Panc1 (cell line): ENCODE measurements around the gene DYRK3. TPM values are rescaled to one million over a fixed set of nuclear protein-coding genes. Genes with fewer than 3 reads are reported as not detected.
"Not testable (repeated sequence)": the region's sequence is repeated elsewhere in the genome, so short reads cannot be mapped to it uniquely, and the experiment has no call there.

ENCODE experiments used
- ATAC-seq: fragments of 200-7000 bp; cut with Tn5 transposase; 2 replicates; pipeline ENCODE4 v1.9.1; 2020; ENCODE audit warnings: mild to moderate bottlenecking, moderate library complexity
- BruUV-seq: library from RNA; stranded (reverse); fragments of 400-500 nt; replicated peaks from 2 replicates; lab custom pipeline; 2021; lab: Mats Ljungman, UMichigan
- CTCF ChIA-PET: fragments of 300-600 bp; sonication (Branson Sonifier 250); formaldehyde crosslinking; loops from one replicate; lab custom pipeline; 2022; ENCODE audit warnings: antibody characterized with exemption; lab: Charles Lee
- POLR2A ChIA-PET: fragments of 300-600 bp; sonication (Branson Sonifier 250); formaldehyde crosslinking; loops from one replicate; lab custom pipeline; 2022; ENCODE audit warnings: antibody characterized with exemption; lab: Charles Lee
- DNase-seq: peaks from one replicate; pipeline ENCODE4 v3.0.0-alpha.2; 2010; ENCODE audit warnings: low read depth, low spot score
- H3K27ac ChIP-seq: 2 replicates; pipeline ENCODE4 v1.5.1; 2011; ENCODE audit warnings: mild to moderate bottlenecking, low read length, inconsistent platforms
- H3K27me3 ChIP-seq: fragments of 200-500 bp; sonication (Bioruptor generic); 2 replicates; pipeline ENCODE4 v1.6.0; 2014; ENCODE audit warnings: low read length, inconsistent platforms; ENCODE audit not compliant: control insufficient read depth, insufficient read depth
- H3K36me3 ChIP-seq: fragments of 200-500 bp; sonication (Bioruptor generic); 2 replicates; pipeline ENCODE4 v1.5.1; 2014; ENCODE audit warnings: inconsistent platforms, mild to moderate bottlenecking, low read length, moderate library complexity; ENCODE audit not compliant: control insufficient read depth, insufficient read depth
- H3K4me1 ChIP-seq: 2 replicates; pipeline ENCODE4 v1.5.1; 2011; ENCODE audit warnings: inconsistent platforms, mild to moderate bottlenecking, low read length, moderate library complexity; ENCODE audit not compliant: control insufficient read depth, insufficient read depth
- H3K4me3 ChIP-seq, 2 experiments: 2 replicates each; pipeline ENCODE4 v1.5.1; 2011 to 2012; ENCODE audit warnings: low read depth in 2 of 2, low read length in 2 of 2, mild to moderate bottlenecking in 2 of 2, inconsistent platforms in 1 of 2, moderate library complexity in 1 of 2
- H3K9me3 ChIP-seq: fragments of 200-500 bp; sonication (Bioruptor generic); 2 replicates; pipeline ENCODE4 v1.5.1; 2014; ENCODE audit warnings: low read depth, mild to moderate bottlenecking, inconsistent platforms, low read length, moderate library complexity; ENCODE audit not compliant: control insufficient read depth, insufficient read depth
- CTCF ChIP-seq: fragments of 450-650 bp; IDR thresholded peaks from 2 replicates; pipeline ENCODE4 v1.5.1; 2017; ENCODE audit warnings: mild to moderate bottlenecking
- POLR2AphosphoS5 ChIP-seq: IDR thresholded peaks from 2 replicates; pipeline ENCODE4 v1.6.1; 2012; ENCODE audit warnings: mild to moderate bottlenecking, low read depth, low read length, moderate library complexity
- REST ChIP-seq, 2 experiments: IDR thresholded peaks; 2 replicates each; pipeline ENCODE4 v1.6.1; 2011 to 2012; ENCODE audit warnings: low read depth in 2 of 2, control low read depth in 1 of 2, low read length in 1 of 2, mild to moderate bottlenecking in 1 of 2, moderate library complexity in 1 of 2; ENCODE audit not compliant: insufficient read depth in 1 of 2
- SIN3A ChIP-seq: IDR thresholded peaks from 2 replicates; pipeline ENCODE4 v1.6.1; 2012; ENCODE audit warnings: low read depth, mild to moderate bottlenecking, low read length, moderate library complexity, borderline replicate concordance; ENCODE audit not compliant: insufficient read depth
- TCF7L2 ChIP-seq: IDR thresholded peaks from 2 replicates; pipeline ENCODE4 v1.6.1; 2011; ENCODE audit warnings: mild to moderate bottlenecking, low read depth, low read length, inconsistent platforms
- in situ Hi-C: cut with HindIII; loops from 2 replicates; pipeline ENCODE4 v1.10.0; 2016; ENCODE audit warnings: low sequenced_read_pairs, low pct_unique_long_range_greater_than_20kb
- intact Hi-C: fragments of 100-400 bp; cut with micrococcal nuclease; formaldehyde crosslinking; loops from one replicate; pipeline ENCODE4 v1.10.0; 2022; ENCODE audit not compliant: unreplicated experiment
- total RNA-seq: library from RNA; stranded (reverse); gene quantifications from one replicate; pipeline ENCODE4 v1.2.1, GENCODE V29; 2021; ENCODE audit not compliant: unreplicated experiment

The DYRK3 gene
- total RNA-seq, 1 experiment from 2014 or later: 12.0 TPM

- CTCF ChIA-PET: interaction anchor here (0.6 to 1.2 kb wide), 11 partner anchors 10 to 358 kb away, joined by 3 to 12 read pairs (median 5); partner anchors contain the start of gene FCAMR
- Histone ChIP-seq H3K4me1 (0 out of 2 replicates have a peak, but pooled peaks cover 5% of the 10 kb centered on the region), H3K27me3 (no peaks in the 10 kb centered on the region; the same call in 1 of the 2 replicates), H3K27ac (peak within 1 kb of the TSS; percentile 95), H3K9me3 (no peaks in the 10 kb centered on the region), H3K4me3 (peak within 1 kb of the TSS; percentile 89), H3K36me3 (peaks cover 7% of the 10 kb centered on the region; the same call in 1 of the 2 replicates)
- TF ChIP-seq POLR2AphosphoS5 (peak; percentile 93), TCF7L2 (no peak), SIN3A (peak; percentile 83; the same call in 1 of the 2 replicates), REST (IDR thresholded peaks at IDR 0.05; ENCODE audit: insufficient read depth in 1 of 2, low read depth in 2 of 2, low read length in 1 of 2) (peak in 1 of 2 experiments; percentile 70; a peak in 1 of 4 replicates), CTCF (peak; percentile 99)
- peak; percentile 98 for ATAC-seq
- no TSS peak for BruUV-seq
- POLR2A ChIA-PET: interaction anchor here (0.6 to 1.2 kb wide), 8 partner anchors 13 to 545 kb away, joined by 3 to 6 read pairs (median 4); partner anchors contain the start of genes DYRK3 and MAPKAPK2
- in situ Hi-C loops: no loop called here
- intact Hi-C loops: no loop called here
- peak; percentile 66 for DNase-seq
Observed at GRCh38 chr1:206612129-206612876, 23.0 kb upstream of the DYRK3 start, which contains the start of gene EIF2D. TSS of gene EIF2D (minus strand) at chr1:206612465. CDS start at chr1:206612342, 123 bp downstream.

DNA sequence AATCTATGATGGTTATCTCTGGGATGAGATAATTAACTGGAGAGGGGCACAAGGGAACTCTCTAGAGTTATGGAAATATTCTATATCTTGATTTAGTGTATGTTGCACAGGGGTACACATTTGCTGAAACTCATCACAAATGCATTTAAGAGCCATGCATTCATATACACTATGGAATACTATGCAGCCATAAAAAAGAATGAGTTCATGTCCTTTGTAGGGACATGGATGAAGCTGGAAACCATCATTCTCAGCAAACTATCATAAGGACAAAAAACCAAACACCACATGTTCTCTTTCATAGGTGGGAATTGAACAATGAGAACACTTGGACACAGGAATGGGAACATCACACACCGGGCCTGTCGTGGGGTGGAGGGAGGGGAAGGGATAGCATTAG, 8.9 kb upstream of the DYRK3 start:
- H3K4me1 ChIP-seq, in situ Hi-C loops, ATAC-seq, H3K27me3 ChIP-seq, H3K36me3 ChIP-seq, POLR2A ChIA-PET, H3K9me3 ChIP-seq, H3K27ac ChIP-seq, H3K4me3 ChIP-seq, intact Hi-C loops, CTCF ChIA-PET, BruUV-seq, DNase-seq: not testable (repeated sequence)

DNA sequence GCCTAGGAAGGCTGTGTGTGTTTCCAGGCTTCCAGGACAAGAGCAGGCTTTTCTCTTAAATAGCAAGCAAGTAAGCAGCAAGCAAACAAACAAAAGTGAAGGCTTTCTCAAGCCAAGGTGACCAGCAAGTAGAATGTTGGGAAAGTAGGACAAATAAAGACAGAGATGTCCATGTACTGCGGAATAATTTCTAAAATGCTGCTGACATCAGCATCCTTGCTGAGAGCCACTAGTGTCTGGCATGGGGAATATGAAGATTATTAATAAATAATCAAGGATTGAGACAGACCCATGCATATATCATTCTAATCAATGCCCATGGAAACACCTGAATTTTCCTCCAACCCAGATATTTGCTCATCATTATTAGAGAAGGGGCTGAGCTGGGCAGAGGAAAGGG, 6.4 kb upstream of the DYRK3 start:
- CTCF ChIA-PET: no interaction called here
- POLR2A ChIA-PET: no interaction called here
- intact Hi-C loops (no loop called here), in situ Hi-C loops (no loop called here)
- DNase-seq (no peak), ATAC-seq (no peak)
- no peak overlapping the region for H3K4me3 ChIP-seq
- H3K36me3 ChIP-seq: no peaks in the 10 kb centered on the region
- no peaks in the 10 kb centered on the region for H3K4me1 ChIP-seq
- H3K9me3 ChIP-seq: no peaks in the 10 kb centered on the region
- no TSS peak for BruUV-seq
- no peak overlapping the region for H3K27ac ChIP-seq
- peaks cover 6% of the 10 kb centered on the region; the same call in 1 of the 2 replicates for H3K27me3 ChIP-seq
- no peak for TF ChIP-seq SIN3A
- TF ChIP-seq CTCF: no peak
- no peak for TF ChIP-seq REST (IDR thresholded peaks at IDR 0.05; ENCODE audit: insufficient read depth in 1 of 2, low read depth in 2 of 2, low read length in 1 of 2)
- no peak for TF ChIP-seq POLR2AphosphoS5
- no peak for TF ChIP-seq TCF7L2
